ENCODE measurements around the gene SS18L1.

The SS18L1 gene

GRCh38 chr20:62195736-62196135 lies 52.2 kb downstream of the SS18L1 start:
- TF ChIP-seq CTCF (IDR thresholded peaks at IDR 0.05; ENCODE audit: insufficient read depth, low read length, poor library complexity, severe bottlenecking) (no peak), EZH2phosphoT487 (conservative IDR thresholded peaks at IDR 0.05; ENCODE audit: low read length) (no peak)
- no peaks in the 10 kb centered on the region; the same call in 1 of the 2 replicates for H3F3A ChIP-seq (ENCODE audit: insufficient read depth)
- no peak overlapping the region for H3K9ac ChIP-seq (ENCODE audit: low read length)
- H3K36me3 ChIP-seq (ENCODE audit: low read length), result no peaks in the 10 kb centered on the region
- no peak overlapping the region for H3K27ac ChIP-seq (ENCODE audit: low read depth, low read length)
- H3K4me2 ChIP-seq (ENCODE audit: low read depth, low read length, poor library complexity, severe bottlenecking), result no peak overlapping the region
- no peaks in the 10 kb centered on the region for H4K20me1 ChIP-seq (ENCODE audit: low read depth, low read length)
- no peak overlapping the region for H2AFZ ChIP-seq (ENCODE audit: low read depth, low read length, severe bottlenecking)
- no peak overlapping the region for H3K4me3 ChIP-seq (ENCODE audit: insufficient read depth, low read length, poor library complexity, severe bottlenecking)
- no peaks in the 10 kb centered on the region for H3K27me3 ChIP-seq (ENCODE audit: low read length)
- no peaks in the 10 kb centered on the region for H3K9me3 ChIP-seq (ENCODE audit: insufficient read depth, low read length)
- 0 out of 2 replicates have a peak, but pooled peaks cover 5% of the 10 kb centered on the region for H3K79me2 ChIP-seq (ENCODE audit: insufficient read depth, low read length)
- H3K9me2 ChIP-seq (replicated peaks; ENCODE audit: insufficient read depth, low read length), result no peaks in the 10 kb centered on the region

GRCh38 chr20:62196286-62196685 lies 52.7 kb downstream of the SS18L1 start:
- no peak for TF ChIP-seq EZH2phosphoT487 (conservative IDR thresholded peaks at IDR 0.05; ENCODE audit: low read length)
- TF ChIP-seq CTCF (IDR thresholded peaks at IDR 0.05; ENCODE audit: insufficient read depth, low read length, poor library complexity, severe bottlenecking), result no peak
- no peaks in the 10 kb centered on the region for H3K36me3 ChIP-seq (ENCODE audit: low read length)
- no peak overlapping the region for H3K27ac ChIP-seq (ENCODE audit: low read depth, low read length)
- no peaks in the 10 kb centered on the region for H4K20me1 ChIP-seq (ENCODE audit: low read depth, low read length)
- no peaks in the 10 kb centered on the region for H3K9me2 ChIP-seq (replicated peaks; ENCODE audit: insufficient read depth, low read length)
- no peaks in the 10 kb centered on the region for H3K9me3 ChIP-seq (ENCODE audit: insufficient read depth, low read length)
- H3K27me3 ChIP-seq (ENCODE audit: low read length), result no peaks in the 10 kb centered on the region
- H3K9ac ChIP-seq (ENCODE audit: low read length), result no peak overlapping the region
- no peak overlapping the region for H3K4me2 ChIP-seq (ENCODE audit: low read depth, low read length, poor library complexity, severe bottlenecking)
- H3K4me3 ChIP-seq (ENCODE audit: insufficient read depth, low read length, poor library complexity, severe bottlenecking), result no peak overlapping the region
- H3K79me2 ChIP-seq (ENCODE audit: insufficient read depth, low read length), result no peaks in the 10 kb centered on the region
- H3F3A ChIP-seq (ENCODE audit: insufficient read depth), result no peaks in the 10 kb centered on the region; the same call in 1 of the 2 replicates
- no peak overlapping the region for H2AFZ ChIP-seq (ENCODE audit: low read depth, low read length, severe bottlenecking)

- Histone ChIP-seq H3K27ac (ENCODE audit: low read depth, low read length) (no peak overlapping the region), H3F3A (ENCODE audit: insufficient read depth) (no peaks in the 10 kb centered on the region; the same call in 1 of the 2 replicates), H4K20me1 (ENCODE audit: low read depth, low read length) (no peaks in the 10 kb centered on the region), H3K9ac (ENCODE audit: low read length) (no peak overlapping the region), H3K79me2 (ENCODE audit: insufficient read depth, low read length) (no peaks in the 10 kb centered on the region), H3K4me3 (ENCODE audit: insufficient read depth, low read length, poor library complexity, severe bottlenecking) (no peak overlapping the region), H3K27me3 (ENCODE audit: low read length) (no peaks in the 10 kb centered on the region), H2AFZ (ENCODE audit: low read depth, low read length, severe bottlenecking) (no peak overlapping the region), H3K36me3 (ENCODE audit: low read length) (no peaks in the 10 kb centered on the region), H3K9me2 (replicated peaks; ENCODE audit: insufficient read depth, low read length) (no peaks in the 10 kb centered on the region), H3K4me2 (ENCODE audit: low read depth, low read length, poor library complexity, severe bottlenecking) (no peak overlapping the region), H3K9me3 (ENCODE audit: insufficient read depth, low read length) (no peaks in the 10 kb centered on the region)
- no peak for TF ChIP-seq EZH2phosphoT487 (conservative IDR thresholded peaks at IDR 0.05; ENCODE audit: low read length)
- no peak for TF ChIP-seq CTCF (IDR thresholded peaks at IDR 0.05; ENCODE audit: insufficient read depth, low read length, poor library complexity, severe bottlenecking)
Observed at GRCh38 chr20:62197311-62197710, 53.7 kb downstream of the SS18L1 start.

All from SU-DHL-6 (cell line).